ENCODE measurements around the gene RARB.

RARB gene

GRCh38 chr3:25510797-25511196, 82.7 kb downstream of the RARB start:
- no peak for DNase-seq

- DNase-seq, result no peak
Observed at GRCh38 chr3:25511972-25512721, 84.1 kb downstream of the RARB start.

GRCh38 chr3:25513642-25514266, 85.7 kb downstream of the RARB start:
- no peak for DNase-seq

- no peak for DNase-seq
Observed at GRCh38 chr3:25515171-25515570, 87.1 kb downstream of the RARB start.

GRCh38 chr3:25520926-25521559, 93.0 kb downstream of the RARB start:
- DNase-seq, result no peak

- no peak for DNase-seq
Observed at GRCh38 chr3:25527336-25527735, 99.3 kb downstream of the RARB start.

- no peak for DNase-seq
Observed at GRCh38 chr3:25527801-25528200, 99.7 kb downstream of the RARB start.

- no peak for DNase-seq
Observed at GRCh38 chr3:25531971-25532370, 103.9 kb downstream of the RARB start.

- DNase-seq, result no peak
Observed at GRCh38 chr3:25532431-25533162, 104.5 kb downstream of the RARB start.

GRCh38 chr3:25533399-25533798, 105.3 kb downstream of the RARB start:
- no peak for DNase-seq

- DNase-seq, result no peak
Observed at GRCh38 chr3:25534007-25534406, 105.9 kb downstream of the RARB start.

GRCh38 chr3:25536521-25537391, 108.7 kb downstream of the RARB start:
- DNase-seq, result no peak

- no peak for DNase-seq
Observed at GRCh38 chr3:25537516-25537915, 109.5 kb downstream of the RARB start.

- no peak for DNase-seq
Observed at GRCh38 chr3:25540273-25540672, 112.2 kb downstream of the RARB start.

- no peak for DNase-seq
Observed at GRCh38 chr3:25542492-25543039, 114.5 kb downstream of the RARB start.

- no peak for DNase-seq
Observed at GRCh38 chr3:25547103-25547502, 119.0 kb downstream of the RARB start.

GRCh38 chr3:25547943-25548674, 120.0 kb downstream of the RARB start:
- DNase-seq, result no peak

GRCh38 chr3:25548836-25549235, 120.8 kb downstream of the RARB start:
- no peak for DNase-seq

GRCh38 chr3:25552251-25552650, 124.2 kb downstream of the RARB start:
- no peak for DNase-seq

- DNase-seq, result no peak
Observed at GRCh38 chr3:25554376-25554775, 126.3 kb downstream of the RARB start.

- DNase-seq, result no peak
Observed at GRCh38 chr3:25555695-25556437, 127.8 kb downstream of the RARB start.

All from T1000 (cell line).